ENCODE measurements around the gene DCX. TPM values are rescaled to one million over a fixed set of nuclear protein-coding genes. Genes with fewer than 3 reads are reported as not detected.
A peak's percentile ranks its signal among the peaks of the same experiment; 100 is the strongest.

The DCX gene
- total and polyA plus RNA-seq, 2 experiments from 2014 or later = 0.34 to 1.2 TPM

DNA sequence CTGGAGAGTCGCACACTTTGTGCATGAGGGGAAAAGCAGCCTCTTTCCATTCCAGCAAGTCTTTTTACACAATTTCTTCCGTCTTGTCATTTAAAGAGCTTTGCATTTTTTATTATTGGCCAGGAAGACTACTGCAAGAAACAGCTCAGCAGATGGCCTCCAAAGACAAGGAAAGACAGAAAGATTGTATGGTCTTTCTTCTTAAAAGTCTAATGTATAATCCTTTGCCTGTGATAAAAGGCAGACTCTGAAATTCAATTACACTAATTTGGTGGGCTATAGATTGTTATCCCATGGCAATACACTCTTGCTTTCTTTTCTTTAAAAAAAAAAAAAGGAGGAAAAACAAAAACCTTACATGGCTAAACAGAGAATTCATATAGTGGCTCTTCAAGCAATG, 147.6 kb downstream of the DCX start:
- Histone ChIP-seq H2AFZ (no peak overlapping the region), H3K4me1 (ENCODE audit: insufficient read depth) (no peaks in the 10 kb centered on the region), H3K27ac (no peak overlapping the region), H3K27me3 (no peaks in the 10 kb centered on the region), H3K4me3 (no peak overlapping the region), H4K20me1 (ENCODE audit: insufficient read depth, poor library complexity, severe bottlenecking) (no peaks in the 10 kb centered on the region), H3K4me2 (no peak overlapping the region), H3K9me3 (ENCODE audit: low read depth) (no peaks in the 10 kb centered on the region), H3K36me3 (replicated peaks; ENCODE audit: insufficient read depth, low read depth) (no peaks in the 10 kb centered on the region), H3K79me2 (no peaks in the 10 kb centered on the region), H3K9me2 (replicated peaks; ENCODE audit: insufficient read depth) (no peaks in the 10 kb centered on the region)
- 80% methylated on average over 2 of the region's 2 CpGs for WGBS (ENCODE audit: low lambda C conversion rate, missing lambda C conversion rate)
- TF ChIP-seq EZH2 (IDR thresholded peaks at IDR 0.05; ENCODE audit: borderline replicate concordance) (no peak), CTCF (IDR thresholded peaks at IDR 0.05; ENCODE audit: poor library complexity) (peak; percentile 23), EZH2phosphoT487 (IDR thresholded peaks at IDR 0.05; ENCODE audit: low read depth, severe bottlenecking, unreplicated experiment) (no peak)
- no peak for DNase-seq (ENCODE audit: low spot score)

GRCh38 chrX:111262086-111262485, 149.9 kb downstream of the DCX start:
- 74% methylated on average over 3 of the region's 3 CpGs for WGBS (ENCODE audit: low lambda C conversion rate, missing lambda C conversion rate)
- no peak overlapping the region for H3K4me2 ChIP-seq
- no peaks in the 10 kb centered on the region for H3K4me1 ChIP-seq (ENCODE audit: insufficient read depth)
- H4K20me1 ChIP-seq (ENCODE audit: insufficient read depth, poor library complexity, severe bottlenecking) = no peaks in the 10 kb centered on the region
- H2AFZ ChIP-seq = no peak overlapping the region
- H3K27ac ChIP-seq = no peak overlapping the region
- DNase-seq (ENCODE audit: low spot score) = peak; percentile 16
- no peaks in the 10 kb centered on the region for H3K27me3 ChIP-seq
- TF ChIP-seq EZH2phosphoT487 (IDR thresholded peaks at IDR 0.05; ENCODE audit: low read depth, severe bottlenecking, unreplicated experiment) (no peak), CTCF (IDR thresholded peaks at IDR 0.05; ENCODE audit: poor library complexity) (no peak), EZH2 (IDR thresholded peaks at IDR 0.05; ENCODE audit: borderline replicate concordance) (no peak)
- H3K36me3 ChIP-seq (replicated peaks; ENCODE audit: insufficient read depth, low read depth) = no peaks in the 10 kb centered on the region
- H3K4me3 ChIP-seq = no peak overlapping the region
- H3K9me2 ChIP-seq (replicated peaks; ENCODE audit: insufficient read depth) = no peaks in the 10 kb centered on the region
- H3K9me3 ChIP-seq (ENCODE audit: low read depth) = no peaks in the 10 kb centered on the region
- H3K79me2 ChIP-seq = no peaks in the 10 kb centered on the region

GRCh38 chrX:111260451-111260850, 151.5 kb downstream of the DCX start:
- DNase-seq (ENCODE audit: low spot score) = no peak
- Histone ChIP-seq H3K9me2 (replicated peaks; ENCODE audit: insufficient read depth) (no peaks in the 10 kb centered on the region), H3K36me3 (replicated peaks; ENCODE audit: insufficient read depth, low read depth) (no peaks in the 10 kb centered on the region), H3K4me2 (no peak overlapping the region), H3K79me2 (no peaks in the 10 kb centered on the region), H4K20me1 (ENCODE audit: insufficient read depth, poor library complexity, severe bottlenecking) (no peaks in the 10 kb centered on the region), H3K4me1 (ENCODE audit: insufficient read depth) (no peaks in the 10 kb centered on the region), H3K4me3 (no peak overlapping the region), H2AFZ (no peak overlapping the region), H3K27me3 (no peaks in the 10 kb centered on the region), H3K9me3 (ENCODE audit: low read depth) (no peaks in the 10 kb centered on the region), H3K27ac (no peak overlapping the region)
- WGBS (ENCODE audit: low lambda C conversion rate, missing lambda C conversion rate) = 97% methylated on average over 3 of the region's 3 CpGs
- TF ChIP-seq CTCF (IDR thresholded peaks at IDR 0.05; ENCODE audit: poor library complexity) (no peak), EZH2 (IDR thresholded peaks at IDR 0.05; ENCODE audit: borderline replicate concordance) (no peak), EZH2phosphoT487 (IDR thresholded peaks at IDR 0.05; ENCODE audit: low read depth, severe bottlenecking, unreplicated experiment) (no peak)

- Histone ChIP-seq H3K9me2 (replicated peaks; ENCODE audit: insufficient read depth) (no peaks in the 10 kb centered on the region), H3K79me2 (no peaks in the 10 kb centered on the region), H3K9me3 (ENCODE audit: low read depth) (no peaks in the 10 kb centered on the region), H3K36me3 (replicated peaks; ENCODE audit: insufficient read depth, low read depth) (no peaks in the 10 kb centered on the region), H3K4me1 (ENCODE audit: insufficient read depth) (no peaks in the 10 kb centered on the region), H3K4me2 (no peak overlapping the region), H3K27me3 (no peaks in the 10 kb centered on the region), H3K27ac (peak overlapping the region; percentile 23), H3K4me3 (no peak overlapping the region), H4K20me1 (ENCODE audit: insufficient read depth, poor library complexity, severe bottlenecking) (no peaks in the 10 kb centered on the region), H2AFZ (no peak overlapping the region)
- no peak for DNase-seq (ENCODE audit: low spot score)
- TF ChIP-seq EZH2 (IDR thresholded peaks at IDR 0.05; ENCODE audit: borderline replicate concordance) = no peak
- TF ChIP-seq EZH2phosphoT487 (IDR thresholded peaks at IDR 0.05; ENCODE audit: low read depth, severe bottlenecking, unreplicated experiment) = no peak
- TF ChIP-seq CTCF (IDR thresholded peaks at IDR 0.05; ENCODE audit: poor library complexity) = no peak
- 66% methylated on average over 3 of the region's 3 CpGs for WGBS (ENCODE audit: low lambda C conversion rate, missing lambda C conversion rate)
Observed at GRCh38 chrX:111259559-111259958, 152.4 kb downstream of the DCX start.

Measured in hepatocyte (in vitro differentiated cells).